Adrenal gland (tissue), 12 donors: ENCODE data around the gene ADSS1. TPM values are rescaled to one million over a fixed set of nuclear protein-coding genes. Genes with fewer than 3 reads are reported as not detected.

Source experiments
- DNase-seq, 7 donors: peaks; one replicate each; pipeline ENCODE4 v3.0.0-alpha.2; 2019 to 2020
- H3K27ac ChIP-seq, 5 donors: fragments of 200-600 bp; sonication (generic) in 4 of 5; 1 replicate in 3 of 5; 2 replicates in 2 of 5; pipeline versions ENCODE4 v1.5.1 to v1.8.0; 2016 to 2020; ENCODE audit warnings: mild to moderate bottlenecking in 1 of 5
- H3K27me3 ChIP-seq: fragments of 200-600 bp; 2 replicates; pipeline ENCODE4 v1.8.0; 2021
- H3K36me3 ChIP-seq, 2 donors: fragments of 200-600 bp; replicated peaks in 1 of 2; 1 replicate in 1 of 2; 2 replicates in 1 of 2; pipeline versions ENCODE4 v1.5.1 to v1.8.0; 2018 to 2022
- H3K4me1 ChIP-seq, 2 donors: fragments of 200-600 bp; replicated peaks in 1 of 2; 1 replicate in 1 of 2; 2 replicates in 1 of 2; pipeline versions ENCODE4 v1.5.1 to v1.8.0; 2018 to 2021
- H3K4me3 ChIP-seq, 4 donors: fragments of 200-600 bp; sonication (generic) in 3 of 4; one replicate each; pipeline ENCODE4 v1.5.1; 2016 to 2018
- H3K9me3 ChIP-seq, 3 donors: fragments of 200-600 bp; sonication (generic) in 1 of 3; replicated peaks in 1 of 3; 1 replicate in 2 of 3; 2 replicates in 1 of 3; pipeline versions ENCODE4 v1.5.1 to v1.8.0; 2016 to 2021
- CTCF ChIP-seq, 6 experiments: fragments of 450-650 bp in 4 of 6; fragments of 200-600 bp in 2 of 6; sonication (generic) in 1 of 6; IDR thresholded peaks; 1 replicate in 5 of 6; 2 replicates in 1 of 6; pipeline versions ENCODE4 v1.5.1 to v1.8.0; 2016 to 2021; ENCODE audit warnings: antibody characterized with exemption in 6 of 6, mild to moderate bottlenecking in 2 of 6, moderate library complexity in 1 of 6
- POLR2A ChIP-seq, 2 donors: fragments of 450-650 bp; IDR thresholded peaks; one replicate each; pipeline ENCODE4 v1.6.1; 2017; ENCODE audit warnings: antibody characterized with exemption in 2 of 2, mild to moderate bottlenecking in 2 of 2, moderate library complexity in 1 of 2
- WGBS, 4 donors: extraction: QIAGEN DNeasy Blood & Tissue Kit in 2 of 4; methylation state at CpG; one replicate each; pipeline versions ENCODE4 v1.1.5 to v1.1.7; 2013 to 2017; 5-methylcytosine and 5-hydroxymethylcytosine counted together
- intact Hi-C, 2 donors: fragments of 100-400 bp; cut with DNase I; formaldehyde crosslinking; loops; one replicate each; pipeline versions ENCODE4 v1.14.1 to v1.15.0; 2022 to 2023
- polyA plus RNA-seq, 3 donors: library from polyadenylated mRNA; stranded (reverse); fragments of 200-250 nt in 2 of 3; fragments of 350-450 nt in 1 of 3; fragmentation: Illumina TruSeq in 1 of 3; extraction: RNeasy Lipid Tissue Mini Kit (QIAGEN cat#74804) in 1 of 3; gene quantifications; one replicate each; pipeline ENCODE4 v1.2.3, GENCODE V29; 2013 to 2014
- total RNA-seq, 9 donors: library from RNA; depleted of rRNA in 4 of 9; stranded (reverse); fragments of >200 nt in 4 of 9; fragments of 120-200 nt in 1 of 9; fragmentation: NEBNext Ultra II Directional in 1 of 9; extraction: Animal tissue kit (Norgen Biotek cat#: 25700) in 1 of 9; gene quantifications; one replicate each; pipeline versions ENCODE4 v1.1.0 to v1.2.4, GENCODE V29; 2013 to 2023
- donor health status: healthy with polysubstance abuse.
- donor health status: Bipolar disorder and iron deficiency.
- donor health status: DM: yes; HTN: yes; CAD: no.
- donor health status: DM: no; HTN: no; CAD: no.
- donor health status: DM: no; HTN: no; CAD: no.
- donor health status: DM: yes; HTN: yes; CAD: no.

Gene ADSS1
- total and polyA plus RNA-seq, 12 donors, result 4.0 to 39.1 (median 16.9) TPM

GRCh38 chr14:104687601-104688504 is 36.2 kb upstream of the ADSS1 start:
- intact Hi-C loops, result no loop called here
- H3K4me1 ChIP-seq, result peaks cover 30 to 47% of the 10 kb centered on the region in 2 donors
- peak overlapping the region; percentile 48 to 94 (median 87) for H3K27ac ChIP-seq
- no peak for TF ChIP-seq CTCF (IDR thresholded peaks at IDR 0.05)
- TF ChIP-seq POLR2A (IDR thresholded peaks at IDR 0.05), result peak in 1 of 2 donors; percentile 81
- 31 to 51% (median 37%) methylated on average over 14 to 31 of the region's 31 CpGs for WGBS, 4 donors
- H3K36me3 ChIP-seq, result no peaks in the 10 kb centered on the region
- peak overlapping the region in 1 of 4 donors; percentile 99 for H3K4me3 ChIP-seq
- peak; percentile 79 to 95 (median 92) for DNase-seq
- no peaks in the 10 kb centered on the region for H3K9me3 ChIP-seq
- H3K27me3 ChIP-seq, result no peaks in the 10 kb centered on the region

- peak; percentile 61 to 81 (median 68) for DNase-seq
- TF ChIP-seq POLR2A (IDR thresholded peaks at IDR 0.05), result no peak
- TF ChIP-seq CTCF (IDR thresholded peaks at IDR 0.05), result no peak
- Histone ChIP-seq H3K27ac (peak overlapping the region; percentile 48 to 94 (median 87)), H3K4me3 (peak overlapping the region in 1 of 4 donors; percentile 99), H3K9me3 (no peaks in the 10 kb centered on the region), H3K4me1 (peaks cover 30 to 53% of the 10 kb centered on the region in 2 donors), H3K36me3 (no peaks in the 10 kb centered on the region), H3K27me3 (no peaks in the 10 kb centered on the region)
- intact Hi-C loops, result no loop called here
- WGBS, 4 donors, result 32 to 49% (median 36%) methylated on average over 7 to 24 of the region's 24 CpGs
Observed at GRCh38 chr14:104688505-104689108, 35.4 kb upstream of the ADSS1 start.

- Histone ChIP-seq H3K9me3 (no peaks in the 10 kb centered on the region), H3K4me3 (peak within 1 kb of the TSS; percentile 44 to 99 (median 67)), H3K27me3 (no peaks in the 10 kb centered on the region), H3K4me1 (peaks cover 30 to 60% of the 10 kb centered on the region in 2 donors), H3K27ac (peak within 1 kb of the TSS; percentile 48 to 94 (median 87)), H3K36me3 (no peaks in the 10 kb centered on the region)
- TF ChIP-seq CTCF (IDR thresholded peaks at IDR 0.05) (no peak), POLR2A (IDR thresholded peaks at IDR 0.05) (peak in 1 of 2 donors; percentile 34)
- WGBS, 4 donors, result 0 to 2% (median 1%) methylated on average over 6 to 76 of the region's 76 CpGs
- intact Hi-C loops, result no loop called here
- DNase-seq, result peak in 6 of 7 donors; percentile 48 to 68 (median 65)
Observed at GRCh38 chr14:104689109-104689880, 34.7 kb upstream of the ADSS1 start, which contains the start of gene INF2. Gene INF2, plus strand, starts transcription at chr14:104689618. Its CDS starts 11,748 bp downstream, at chr14:104701366.
